HG03064 (cell line): ENCODE measurements around the gene RHCG.
"Not testable (repeated sequence)": the region's sequence is repeated elsewhere in the genome, so short reads cannot be mapped to it uniquely, and the experiment has no call there.

Experiments used
- ATAC-seq: cut with Tn5 transposase; IDR thresholded peaks from one replicate; pipeline ENCODE4 v1.9.1; 2021; ENCODE audit warnings: low read depth; ENCODE audit not compliant: unreplicated experiment

Gene RHCG

GRCh38 chr15:89482139-89482538 is 14.2 kb downstream of the RHCG start:
- no peak for ATAC-seq

- no peak for ATAC-seq
Measured at GRCh38 chr15:89480505-89480904, 15.9 kb downstream of the RHCG start.

- ATAC-seq = no peak
Measured at GRCh38 chr15:89479173-89479572, 17.2 kb downstream of the RHCG start.

- no peak for ATAC-seq
Measured at GRCh38 chr15:89477411-89478242, 18.8 kb downstream of the RHCG start.

- ATAC-seq = no peak
Measured at GRCh38 chr15:89475661-89476060, 20.7 kb downstream of the RHCG start.

GRCh38 chr15:89472785-89473256 is 23.6 kb downstream of the RHCG start:
- ATAC-seq = no peak

GRCh38 chr15:89469426-89470096 is 26.8 kb downstream of the RHCG start:
- no peak for ATAC-seq

- not testable (repeated sequence) for ATAC-seq
Measured at GRCh38 chr15:89468813-89469212, 27.6 kb downstream of the RHCG start.

GRCh38 chr15:89463113-89463512 is 33.3 kb downstream of the RHCG start:
- ATAC-seq = no peak

- no peak for ATAC-seq
Measured at GRCh38 chr15:89462198-89462912, 34.0 kb downstream of the RHCG start.

- ATAC-seq = no peak
Measured at GRCh38 chr15:89461386-89461785, 35.0 kb downstream of the RHCG start.

GRCh38 chr15:89460048-89460447 is 36.3 kb downstream of the RHCG start:
- no peak for ATAC-seq

- ATAC-seq = no peak
Measured at GRCh38 chr15:89459271-89460038, 36.9 kb downstream of the RHCG start.

- no peak for ATAC-seq
Measured at GRCh38 chr15:89458440-89458839, 37.9 kb downstream of the RHCG start.

GRCh38 chr15:89457086-89457485 is 39.3 kb downstream of the RHCG start:
- no peak for ATAC-seq

- no peak for ATAC-seq
Measured at GRCh38 chr15:89455535-89455934, 40.8 kb downstream of the RHCG start.

GRCh38 chr15:89452330-89452836 is 44.0 kb downstream of the RHCG start:
- ATAC-seq = no peak

GRCh38 chr15:89451846-89452245 is 44.5 kb downstream of the RHCG start:
- ATAC-seq = no peak

- no peak for ATAC-seq
Measured at GRCh38 chr15:89450076-89451006, 46.0 kb downstream of the RHCG start.
